Endodermal cell (in vitro differentiated cells): ENCODE data around the gene ZNF462. TPM values are rescaled to one million over a fixed set of nuclear protein-coding genes. Genes with fewer than 3 reads are reported as not detected.

ENCODE experiments used
- DNase-seq: peaks from one replicate; pipeline ENCODE4 v3.0.0-alpha.2; 2017
- H3K27ac ChIP-seq: 2 replicates; pipeline ENCODE4 v1.5.1; 2013; ENCODE audit warnings: mild to moderate bottlenecking, low read depth, low read length, moderate library complexity
- H3K27me3 ChIP-seq: 2 replicates; pipeline ENCODE4 v1.6.1; 2013; ENCODE audit warnings: mild to moderate bottlenecking, low read length, moderate library complexity; ENCODE audit not compliant: insufficient read depth, control insufficient read depth, poor library complexity, severe bottlenecking
- H3K36me3 ChIP-seq: 2 replicates; pipeline ENCODE4 v1.7.0; 2013; ENCODE audit warnings: mild to moderate bottlenecking, low read length, moderate library complexity; ENCODE audit not compliant: control insufficient read depth, insufficient read depth
- H3K4me1 ChIP-seq: one replicate; pipeline ENCODE4 v1.7.0; 2013; ENCODE audit warnings: low read length; ENCODE audit not compliant: control insufficient read depth, insufficient read depth
- H3K4me3 ChIP-seq: 2 replicates; pipeline ENCODE4 v1.5.1; 2013; ENCODE audit warnings: mild to moderate bottlenecking, low read length, moderate library complexity
- H3K9ac ChIP-seq: 2 replicates; pipeline ENCODE4 v1.6.1; 2013; ENCODE audit warnings: mild to moderate bottlenecking, low read length, moderate library complexity; ENCODE audit not compliant: poor library complexity, severe bottlenecking; ENCODE audit errors: extremely low read depth
- H3K9me3 ChIP-seq: 2 replicates; pipeline ENCODE4 v1.6.1; 2013; ENCODE audit warnings: mild to moderate bottlenecking, low read length, moderate library complexity; ENCODE audit not compliant: control insufficient read depth
- H3K27ac Mint-ChIP-seq: 2 replicates; pipeline ENCODE4 v1.8.0; 2020; ENCODE audit warnings: mixed read lengths
- H3K27me3 Mint-ChIP-seq: 2 replicates; pipeline ENCODE4 v1.8.0; 2021; ENCODE audit warnings: mild to moderate bottlenecking, mixed read lengths; ENCODE audit not compliant: insufficient read depth
- H3K36me3 Mint-ChIP-seq: 2 replicates; pipeline ENCODE4 v1.8.0; 2020; ENCODE audit warnings: low read depth, mixed read lengths
- H3K4me1 Mint-ChIP-seq: 2 replicates; pipeline ENCODE4 v1.8.0; 2020; ENCODE audit warnings: mixed read lengths
- H3K4me3 Mint-ChIP-seq: 2 replicates; pipeline ENCODE4 v1.8.0; 2020; ENCODE audit warnings: mild to moderate bottlenecking, moderate library complexity, mixed read lengths
- H3K9me3 Mint-ChIP-seq: 2 replicates; pipeline ENCODE4 v1.8.0; 2020; ENCODE audit warnings: mild to moderate bottlenecking, mixed read lengths
- CTCF ChIP-seq: fragments of 200-600 bp; sonication (generic); conservative IDR thresholded peaks from 2 replicates; pipeline ENCODE4 v1.5.0; 2021; ENCODE audit warnings: antibody characterized with exemption, mild to moderate bottlenecking
- WGBS, 2 experiments: methylation state at CpG; one replicate each; pipeline versions ENCODE4 v1.1.5 to v1.1.7; 2013; ENCODE audit warnings: missing lambda C conversion rate in 2 of 2, mixed read lengths in 1 of 2; ENCODE audit not compliant: insufficient coverage in 1 of 2, insufficient read length in 1 of 2; 5-methylcytosine and 5-hydroxymethylcytosine counted together
- total RNA-seq, 2 donors: library from RNA; stranded (reverse); fragmentation: NEBNext Ultra II Directional in 1 of 2; extraction: Animal tissue kit (Norgen Biotek cat#: 25700) in 1 of 2; gene quantifications; 2 replicates in 1 of 2; 3 replicates in 1 of 2; pipeline ENCODE4 v1.2.1, GENCODE V29; 2021

ZNF462 gene
- total RNA-seq, 2 donors from 2014 or later = 68.2 to 88.4 TPM

GRCh38 chr9:107046692-107047091, 183.7 kb downstream of the ZNF462 start:
- H3K4me3 Mint-ChIP-seq = no peak overlapping the region
- Histone ChIP-seq H3K4me3 (no peak overlapping the region), H3K9ac (no peak overlapping the region), H3K27ac (no peak overlapping the region), H3K27me3 (no peaks in the 10 kb centered on the region), H3K4me1 (no peaks in the 10 kb centered on the region), H3K9me3 (no peaks in the 10 kb centered on the region), H3K36me3 (no peaks in the 10 kb centered on the region)
- H3K27ac Mint-ChIP-seq = no peak overlapping the region
- TF ChIP-seq CTCF = no peak
- peaks cover 13% of the 10 kb centered on the region for H3K4me1 Mint-ChIP-seq
- no peaks in the 10 kb centered on the region for H3K36me3 Mint-ChIP-seq
- H3K27me3 Mint-ChIP-seq = peaks cover 1% of the 10 kb centered on the region
- WGBS, 2 experiments = 92% methylated on average over 1 of the region's 1 CpG; no CpG with 5 or more reads in 1 of the 2 experiments
- no peak for DNase-seq
- no peaks in the 10 kb centered on the region for H3K9me3 Mint-ChIP-seq

- Histone ChIP-seq H3K4me3 (no peak overlapping the region), H3K27ac (peak overlapping the region; percentile 45), H3K36me3 (no peaks in the 10 kb centered on the region), H3K9me3 (no peaks in the 10 kb centered on the region), H3K27me3 (no peaks in the 10 kb centered on the region), H3K4me1 (no peaks in the 10 kb centered on the region), H3K9ac (no peak overlapping the region)
- no peak for TF ChIP-seq CTCF
- no peak overlapping the region for H3K4me3 Mint-ChIP-seq
- H3K36me3 Mint-ChIP-seq = no peaks in the 10 kb centered on the region
- peaks cover 1% of the 10 kb centered on the region for H3K27me3 Mint-ChIP-seq
- H3K9me3 Mint-ChIP-seq = no peaks in the 10 kb centered on the region
- WGBS, 2 experiments = 86 to 90% methylated on average over 6 to 12 of the region's 13 CpGs
- peaks cover 13% of the 10 kb centered on the region for H3K4me1 Mint-ChIP-seq
- peak; percentile 74 for DNase-seq
- H3K27ac Mint-ChIP-seq = peak overlapping the region; percentile 5
Measured at GRCh38 chr9:107049046-107049802, 186.3 kb downstream of the ZNF462 start.

- H3K36me3 Mint-ChIP-seq = no peaks in the 10 kb centered on the region
- TF ChIP-seq CTCF = no peak
- no peak overlapping the region for H3K4me3 Mint-ChIP-seq
- no peak overlapping the region for H3K4me3 ChIP-seq
- H3K36me3 ChIP-seq = no peaks in the 10 kb centered on the region
- H3K9ac ChIP-seq = no peak overlapping the region
- 69% methylated on average over 2 of the region's 2 CpGs; no CpG with 5 or more reads in 1 of the 2 experiments for WGBS, 2 experiments
- peak overlapping the region; percentile 45 for H3K27ac ChIP-seq
- H3K27me3 Mint-ChIP-seq = peaks cover 1% of the 10 kb centered on the region
- peak; percentile 71 for DNase-seq
- no peaks in the 10 kb centered on the region for H3K9me3 ChIP-seq
- no peaks in the 10 kb centered on the region for H3K27me3 ChIP-seq
- peaks cover 13% of the 10 kb centered on the region for H3K4me1 Mint-ChIP-seq
- H3K4me1 ChIP-seq = no peaks in the 10 kb centered on the region
- no peaks in the 10 kb centered on the region for H3K9me3 Mint-ChIP-seq
- peak overlapping the region; percentile 5 for H3K27ac Mint-ChIP-seq
Measured at GRCh38 chr9:107049803-107050184, 186.8 kb downstream of the ZNF462 start.
